22Rv1 (cell line): Measurements from ENCODE around the gene CRMP1.

ENCODE experiments used
- ZFX ChIP-seq: fragments of 450-650 bp; IDR thresholded peaks from 2 replicates; pipeline ENCODE4 v1.6.1; 2017; ENCODE audit warnings: antibody characterized with exemption, borderline replicate concordance
- TF ChIP-seq, protein P1 (sequence below): fragments of 450-650 bp; IDR thresholded peaks from 2 replicates; pipeline ENCODE4 v1.5.1; 2017; ENCODE audit warnings: mild to moderate bottlenecking

DNA sequence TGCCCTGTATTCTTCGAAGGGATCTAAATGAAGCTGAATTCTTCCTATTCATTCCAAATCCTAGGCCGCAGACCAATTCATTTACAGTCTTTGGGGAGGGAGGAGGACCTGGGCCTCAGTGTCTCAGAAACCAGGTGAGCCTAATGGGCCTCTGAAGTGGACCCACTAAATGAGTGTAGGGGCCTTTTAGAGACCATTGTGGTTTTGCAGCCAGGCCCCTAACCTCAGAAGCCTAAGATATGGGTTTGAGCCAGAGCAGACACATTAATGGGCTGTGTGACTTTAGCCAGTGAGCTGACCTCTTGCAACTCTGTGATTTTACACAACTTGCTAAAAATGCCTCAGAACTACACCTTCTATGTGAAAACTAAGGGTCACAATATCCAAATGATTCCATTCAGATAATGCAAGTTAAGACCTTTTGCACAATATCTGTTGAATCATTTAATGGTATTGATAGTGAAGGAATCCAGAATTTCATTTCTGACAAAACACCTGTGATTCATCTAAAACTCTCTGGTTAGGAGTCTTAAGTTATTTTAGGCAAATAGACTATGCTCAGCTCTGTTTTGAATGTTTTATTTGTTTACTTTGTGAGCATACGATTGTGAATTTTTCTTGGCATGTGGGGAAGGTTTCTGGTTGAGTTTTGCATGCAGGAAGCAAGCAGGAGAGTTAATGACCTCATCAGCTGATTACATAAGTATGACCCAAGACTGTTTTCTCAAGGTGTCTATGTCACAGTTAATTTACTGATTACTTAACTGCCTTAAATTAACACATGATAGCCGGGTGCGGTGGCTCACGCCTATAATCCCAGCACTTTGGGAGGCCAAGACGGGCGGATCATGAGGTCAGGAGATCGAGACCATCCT is 106.8 kb downstream of the CRMP1 start:
- TF ChIP-seq ZFX = no peak
- TF ChIP-seq, protein P1, sequence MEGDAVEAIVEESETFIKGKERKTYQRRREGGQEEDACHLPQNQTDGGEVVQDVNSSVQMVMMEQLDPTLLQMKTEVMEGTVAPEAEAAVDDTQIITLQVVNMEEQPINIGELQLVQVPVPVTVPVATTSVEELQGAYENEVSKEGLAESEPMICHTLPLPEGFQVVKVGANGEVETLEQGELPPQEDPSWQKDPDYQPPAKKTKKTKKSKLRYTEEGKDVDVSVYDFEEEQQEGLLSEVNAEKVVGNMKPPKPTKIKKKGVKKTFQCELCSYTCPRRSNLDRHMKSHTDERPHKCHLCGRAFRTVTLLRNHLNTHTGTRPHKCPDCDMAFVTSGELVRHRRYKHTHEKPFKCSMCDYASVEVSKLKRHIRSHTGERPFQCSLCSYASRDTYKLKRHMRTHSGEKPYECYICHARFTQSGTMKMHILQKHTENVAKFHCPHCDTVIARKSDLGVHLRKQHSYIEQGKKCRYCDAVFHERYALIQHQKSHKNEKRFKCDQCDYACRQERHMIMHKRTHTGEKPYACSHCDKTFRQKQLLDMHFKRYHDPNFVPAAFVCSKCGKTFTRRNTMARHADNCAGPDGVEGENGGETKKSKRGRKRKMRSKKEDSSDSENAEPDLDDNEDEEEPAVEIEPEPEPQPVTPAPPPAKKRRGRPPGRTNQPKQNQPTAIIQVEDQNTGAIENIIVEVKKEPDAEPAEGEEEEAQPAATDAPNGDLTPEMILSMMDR = no peak
